ENCODE results near the gene TRPM2.
"Not testable (repeated sequence)": the region's sequence is repeated elsewhere in the genome, so short reads cannot be mapped to it uniquely, and the experiment has no call there.

Gene TRPM2

GRCh38 chr21:44397431-44398031 lies 44.1 kb downstream of the TRPM2 start:
- DNase-seq (ENCODE audit: low read depth) = no peak

- no peak for DNase-seq (ENCODE audit: low read depth)
These were observed 45.1 kb downstream of the TRPM2 start for GRCh38 chr21:44398499-44398898.

GRCh38 chr21:44399151-44399954 lies 45.9 kb downstream of the TRPM2 start:
- no peak for DNase-seq (ENCODE audit: low read depth)

- DNase-seq (ENCODE audit: low read depth) = no peak
These were observed 46.8 kb downstream of the TRPM2 start for GRCh38 chr21:44399955-44400790.

- no peak for DNase-seq (ENCODE audit: low read depth)
These were observed 47.5 kb downstream of the TRPM2 start for GRCh38 chr21:44400791-44401385.

GRCh38 chr21:44401386-44402160 lies 48.2 kb downstream of the TRPM2 start:
- DNase-seq (ENCODE audit: low read depth) = no peak

- no peak for DNase-seq (ENCODE audit: low read depth)
These were observed 49.1 kb downstream of the TRPM2 start for GRCh38 chr21:44402323-44403105.

- no peak for DNase-seq (ENCODE audit: low read depth)
These were observed 49.9 kb downstream of the TRPM2 start for GRCh38 chr21:44403106-44404020.

GRCh38 chr21:44404482-44404881 lies 51.1 kb downstream of the TRPM2 start:
- not testable (repeated sequence) for DNase-seq (ENCODE audit: low read depth)

- no peak for DNase-seq (ENCODE audit: low read depth)
These were observed 51.9 kb downstream of the TRPM2 start for GRCh38 chr21:44405091-44405947.

- no peak for DNase-seq (ENCODE audit: low read depth)
These were observed 52.8 kb downstream of the TRPM2 start for GRCh38 chr21:44405948-44406872.

- no peak for DNase-seq (ENCODE audit: low read depth)
These were observed 53.5 kb downstream of the TRPM2 start for GRCh38 chr21:44406953-44407352.

GRCh38 chr21:44407493-44407892 lies 54.1 kb downstream of the TRPM2 start:
- peak; percentile 16 for DNase-seq (ENCODE audit: low read depth)

GRCh38 chr21:44408226-44408625 lies 54.8 kb downstream of the TRPM2 start:
- no peak for DNase-seq (ENCODE audit: low read depth)

GRCh38 chr21:44413566-44414290 lies 60.3 kb downstream of the TRPM2 start:
- DNase-seq (ENCODE audit: low read depth) = no peak

- DNase-seq (ENCODE audit: low read depth) = no peak
These were observed 61.1 kb downstream of the TRPM2 start for GRCh38 chr21:44414291-44415072.
